GM21717 (cell line): ENCODE results near the gene WWC1.

Source experiments
- ATAC-seq: cut with Tn5 transposase; IDR thresholded peaks from one replicate; pipeline ENCODE4 v1.9.1; 2021; ENCODE audit warnings: mild to moderate bottlenecking, moderate library complexity; ENCODE audit not compliant: unreplicated experiment

The WWC1 gene

DNA sequence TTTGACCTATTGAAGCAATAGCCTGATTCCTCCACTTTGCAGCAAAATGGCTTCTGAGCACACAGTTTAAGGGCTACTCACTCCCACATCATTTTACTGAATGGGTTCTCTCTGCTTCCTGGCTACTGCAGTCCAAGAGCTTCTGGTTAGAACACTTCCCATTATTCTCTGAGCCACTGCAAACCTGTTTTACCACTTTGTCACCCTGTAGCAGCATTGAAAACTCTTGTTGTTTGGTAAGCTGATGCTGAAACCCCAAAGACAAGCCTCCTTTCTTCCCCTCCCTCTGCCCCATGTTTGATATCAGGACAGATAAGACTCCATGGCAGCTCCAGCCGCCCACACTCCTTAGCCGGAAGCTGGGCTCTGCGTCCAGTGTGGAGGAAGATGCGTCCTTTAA is 110.4 kb downstream of the WWC1 start:
- ATAC-seq = no peak

DNA sequence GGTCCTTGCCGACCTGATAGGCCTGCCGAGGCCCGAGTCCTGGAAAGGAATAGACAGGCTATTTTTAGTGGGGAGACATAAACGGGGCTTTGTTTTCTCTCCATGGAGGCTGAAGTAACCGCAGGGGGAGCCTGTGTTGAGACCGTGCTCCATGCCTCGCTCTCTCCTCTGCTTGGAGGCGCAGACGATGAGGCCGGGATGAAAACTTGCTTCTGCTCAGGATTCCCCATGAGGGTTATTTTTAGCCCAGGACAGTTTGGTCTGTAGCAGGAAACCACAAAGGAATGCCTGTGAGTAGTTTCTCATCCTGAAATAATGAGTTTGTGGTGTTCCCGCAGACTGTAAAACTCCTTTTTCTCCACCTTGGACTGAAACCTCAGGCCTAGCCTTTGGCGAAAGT is 112.9 kb downstream of the WWC1 start:
- ATAC-seq = no peak

DNA sequence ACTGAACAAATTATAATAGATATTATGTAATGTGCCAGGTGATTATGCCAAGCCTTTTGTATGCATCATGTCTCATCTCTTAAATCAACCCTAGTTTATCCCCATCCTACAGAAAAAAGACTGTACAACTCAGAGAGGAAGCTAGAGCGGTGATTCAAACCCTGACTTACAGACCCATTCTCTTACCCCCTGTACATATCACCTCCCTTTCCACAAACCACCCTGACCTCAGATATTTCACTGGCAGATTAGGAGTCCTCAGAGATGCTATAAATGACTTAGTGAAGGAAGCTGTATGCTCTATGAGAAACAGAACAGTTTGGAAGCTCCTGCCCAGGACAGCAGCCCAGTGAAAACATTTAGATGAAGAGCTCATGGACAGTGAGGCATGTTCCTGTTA is 115.8 kb downstream of the WWC1 start:
- ATAC-seq = no peak

DNA sequence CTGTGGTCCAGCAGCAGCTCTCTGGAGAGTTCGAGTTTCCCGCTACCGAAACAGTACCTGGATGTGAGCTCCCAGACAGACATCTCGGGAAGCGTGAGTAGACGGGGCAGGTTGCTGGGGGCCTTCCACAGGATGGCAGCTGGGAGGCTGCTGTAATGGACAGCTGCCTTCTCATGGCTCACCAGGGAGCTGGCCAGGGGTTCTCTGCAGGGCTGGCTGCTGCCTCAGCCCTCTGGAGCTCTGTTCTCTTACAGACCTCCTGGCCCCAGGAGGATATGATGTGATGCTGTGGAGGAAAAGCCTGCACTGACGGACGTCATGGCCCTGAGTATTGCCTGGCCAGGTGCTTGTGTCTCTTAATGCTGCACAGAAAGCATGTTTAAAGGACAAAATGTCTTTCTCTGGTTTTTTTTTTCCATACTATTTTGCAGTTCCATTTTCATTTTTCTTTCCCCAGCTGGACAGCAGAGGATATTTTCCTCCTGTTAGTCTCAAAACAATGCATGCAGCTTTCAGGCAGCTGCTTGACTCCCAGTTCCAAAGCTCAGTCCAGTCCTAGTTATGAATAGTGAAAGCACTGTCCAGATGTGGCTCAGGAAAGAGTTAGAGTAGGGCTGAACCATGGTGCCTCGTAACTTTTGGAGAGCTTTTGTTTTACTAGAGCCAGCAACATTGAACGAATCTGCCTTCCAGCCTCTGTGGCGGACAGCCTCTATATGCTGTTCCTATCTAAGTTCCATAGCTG is 117.3 kb downstream of the WWC1 start:
- ATAC-seq = no peak

DNA sequence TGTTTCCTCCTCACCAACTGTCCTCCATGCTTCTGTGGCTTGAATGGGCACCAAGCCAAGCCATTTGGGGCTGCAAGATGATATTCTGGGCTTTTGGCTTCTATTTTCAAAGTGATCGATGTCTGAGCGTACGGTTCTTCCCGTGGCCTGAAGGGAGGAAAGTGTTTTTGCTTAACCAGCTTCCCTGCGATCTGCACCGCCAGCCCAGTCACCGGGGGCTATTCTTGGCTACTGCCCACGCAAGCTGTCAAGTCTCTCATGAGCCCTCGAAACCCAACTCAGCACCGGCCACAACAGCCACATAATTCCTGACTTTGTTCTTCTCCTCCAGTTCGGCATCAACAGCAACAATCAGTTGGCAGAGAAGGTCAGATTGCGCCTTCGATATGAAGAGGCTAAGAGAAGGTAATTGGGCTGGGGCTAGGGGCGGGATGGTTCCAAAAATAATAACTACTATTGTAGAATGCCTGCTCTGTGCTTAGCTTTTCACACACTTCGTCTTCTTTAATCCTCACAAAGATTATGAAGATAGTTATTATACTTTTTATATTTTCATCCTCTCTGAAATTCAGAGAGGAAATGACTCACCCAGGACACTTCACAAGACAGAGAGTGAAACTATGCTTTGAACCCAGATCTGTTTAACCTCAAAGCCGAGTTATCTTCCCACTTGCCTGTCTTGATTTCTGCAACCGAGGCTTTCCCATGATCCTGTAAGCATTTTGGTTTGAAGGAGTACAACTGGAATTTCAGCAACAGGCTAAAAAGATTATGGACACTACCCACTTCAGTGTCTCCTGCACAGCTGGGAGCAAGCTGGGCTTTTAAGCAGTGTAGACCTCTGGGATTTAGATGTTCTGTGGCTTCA is 118.4 kb downstream of the WWC1 start:
- peak; percentile 59 for ATAC-seq

DNA sequence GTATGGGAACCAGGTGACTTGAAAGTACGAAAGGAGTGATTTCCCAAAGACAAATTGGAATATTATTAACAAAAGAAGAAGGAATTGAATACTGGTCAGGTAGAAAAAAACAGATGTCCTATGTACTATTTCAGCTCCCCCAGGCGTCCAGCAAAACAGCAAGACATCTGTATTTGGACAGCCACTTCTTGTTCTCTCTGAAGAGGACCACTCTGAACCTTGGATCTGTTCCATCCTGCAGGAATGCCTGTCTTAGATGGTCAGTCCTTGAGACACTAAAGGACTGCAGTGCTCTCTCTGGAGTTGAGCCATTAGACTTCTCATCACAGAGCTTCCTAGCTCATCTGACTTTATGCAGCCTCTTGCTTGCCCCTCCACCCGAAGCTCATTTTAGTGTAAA is 120.4 kb downstream of the WWC1 start:
- no peak for ATAC-seq

DNA sequence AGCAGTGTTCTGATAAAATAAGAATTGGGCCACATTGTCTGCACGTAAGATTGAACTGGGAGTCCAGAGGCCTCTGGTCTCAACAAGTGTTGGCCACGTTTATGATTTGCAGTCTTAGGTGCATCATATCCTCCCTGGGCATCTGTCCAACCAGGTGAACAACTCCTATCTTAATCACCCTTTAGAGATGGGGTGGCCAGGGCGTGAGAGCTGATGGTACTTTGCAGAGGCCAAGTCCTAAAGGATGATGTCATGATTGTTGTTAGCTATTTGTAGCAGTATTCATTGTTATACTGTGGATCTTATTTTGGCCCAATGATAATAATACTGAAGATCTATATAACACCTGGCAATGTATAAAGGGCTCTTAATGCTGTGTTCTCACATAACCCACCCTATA is 121.6 kb downstream of the WWC1 start:
- ATAC-seq = no peak

DNA sequence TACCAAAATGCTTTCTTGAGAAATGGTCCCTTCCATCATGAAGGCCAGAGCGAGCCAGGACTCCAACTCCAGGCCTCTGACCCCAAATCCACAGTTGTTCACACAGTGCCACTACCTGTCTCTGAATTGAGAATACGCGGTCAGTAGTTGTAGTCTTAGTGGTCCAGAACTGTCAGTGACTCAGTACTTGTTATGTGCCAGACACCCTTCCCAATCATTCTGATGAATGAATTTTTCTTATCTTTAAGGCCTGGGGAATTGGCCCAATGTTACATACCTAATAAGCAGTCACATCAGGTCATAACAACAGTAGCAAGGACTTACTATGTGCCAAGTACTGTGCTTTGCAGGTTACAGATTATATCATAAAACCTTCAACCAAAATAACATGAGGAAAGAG is 122.2 kb downstream of the WWC1 start:
- no peak for ATAC-seq

DNA sequence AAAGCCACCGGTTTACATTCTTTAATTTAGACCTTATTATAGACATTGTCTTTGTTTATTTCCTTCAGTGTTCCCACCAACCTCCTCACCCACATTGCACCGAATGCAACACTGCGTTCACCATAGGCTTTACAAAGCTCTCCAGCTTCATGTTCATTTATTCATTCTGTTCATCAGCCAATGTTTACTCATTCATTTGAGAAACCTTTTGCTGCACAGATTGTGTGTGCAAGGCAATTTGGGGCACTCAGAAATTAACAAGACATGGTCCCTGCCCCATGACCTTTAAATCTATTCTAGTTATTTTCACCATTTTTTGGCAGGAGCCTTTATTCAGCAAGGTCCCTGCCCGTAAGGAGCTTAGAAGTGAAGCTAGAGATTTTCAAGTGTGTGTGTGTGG is 124.0 kb downstream of the WWC1 start:
- no peak for ATAC-seq

DNA sequence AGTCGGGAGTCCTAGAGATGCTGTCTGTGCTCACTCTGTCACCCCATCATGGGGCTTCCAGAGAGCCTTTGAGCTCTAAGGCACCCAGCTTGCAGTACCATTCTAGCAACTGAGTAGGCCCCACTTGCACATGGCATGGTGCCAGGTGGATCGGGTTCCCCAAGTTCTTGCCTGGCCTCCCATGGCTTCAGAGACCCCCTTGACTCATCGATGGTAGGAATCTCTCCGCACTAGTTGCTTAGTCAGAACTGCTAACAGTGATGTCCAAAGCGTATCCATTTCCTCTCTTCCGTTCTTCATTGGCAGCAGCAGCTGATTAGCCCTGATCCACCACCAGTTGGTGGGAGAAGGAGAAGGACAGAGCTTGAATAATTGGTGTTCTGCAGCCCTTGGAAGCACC is 124.5 kb downstream of the WWC1 start:
- ATAC-seq = no peak

DNA sequence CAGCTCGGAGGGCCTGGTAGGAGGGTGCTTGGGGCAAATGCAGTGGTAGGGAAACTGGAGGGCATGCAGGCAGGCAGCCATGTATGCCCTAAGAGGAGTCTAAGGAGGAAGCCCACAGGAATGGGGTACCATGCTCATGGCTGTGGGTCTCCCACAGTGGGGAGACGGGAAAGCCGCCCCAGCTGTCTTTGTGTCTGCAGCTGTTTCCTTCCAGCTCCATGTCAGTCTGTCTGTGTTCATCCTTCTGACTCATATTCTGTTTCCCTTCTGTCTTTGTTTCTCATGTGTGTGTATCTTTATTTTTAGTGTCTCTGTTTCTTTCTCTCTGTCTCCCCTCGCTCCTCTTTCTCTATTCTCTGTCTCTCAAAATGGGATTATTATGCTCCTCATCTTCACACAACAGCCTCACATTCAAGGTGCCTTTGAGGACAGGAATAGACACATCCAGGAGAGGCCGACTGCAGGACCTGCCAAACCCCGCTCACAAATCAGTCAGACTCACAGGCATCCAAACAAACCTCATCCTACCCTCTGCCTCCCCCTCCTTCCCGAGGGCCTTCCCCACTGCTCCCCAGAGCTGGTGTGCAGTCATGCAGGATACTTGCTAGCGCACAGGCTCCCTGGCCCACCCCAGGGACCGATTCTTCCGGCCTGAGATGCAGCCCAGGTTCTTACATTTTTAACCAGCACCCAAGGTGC is 126.4 kb downstream of the WWC1 start:
- no peak for ATAC-seq

DNA sequence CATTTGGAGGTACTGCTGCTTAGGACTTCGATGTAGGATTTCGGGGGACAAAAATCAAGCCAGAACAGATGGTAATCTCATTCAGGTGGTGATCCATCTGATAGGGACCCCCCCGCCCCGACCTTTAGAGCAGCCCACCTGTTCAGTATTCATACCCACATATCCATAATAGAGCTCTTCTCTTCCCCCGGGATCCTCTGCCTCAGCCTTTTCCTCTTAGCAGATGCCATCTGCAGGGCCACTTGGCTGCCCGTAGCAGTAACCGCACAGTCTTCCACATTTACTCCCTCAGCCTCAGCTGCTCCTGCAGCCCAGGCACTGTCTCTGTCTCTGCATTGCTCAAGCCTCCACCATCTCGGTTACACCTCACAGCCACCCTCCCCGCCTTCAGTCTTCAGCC is 129.0 kb downstream of the WWC1 start:
- no peak for ATAC-seq

DNA sequence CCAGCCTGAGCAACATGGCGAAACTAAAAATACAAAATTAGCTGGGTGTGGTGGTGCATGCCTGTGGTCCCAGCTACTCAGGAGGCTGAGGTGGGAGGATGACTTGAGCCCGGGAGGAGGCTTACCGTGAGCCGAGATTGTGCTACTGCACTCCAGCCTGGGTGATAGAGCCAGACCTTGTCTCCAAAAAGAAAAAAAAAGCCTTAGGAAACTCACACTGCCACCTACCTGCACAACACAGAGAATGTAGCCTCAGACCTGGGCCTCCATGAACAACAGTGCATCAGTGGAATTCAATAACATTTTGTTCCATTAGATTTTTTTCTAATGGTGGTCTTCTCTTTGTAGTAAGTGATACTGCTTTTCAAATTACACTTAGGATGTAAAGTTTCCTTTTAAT is 131.0 kb downstream of the WWC1 start:
- no peak for ATAC-seq

DNA sequence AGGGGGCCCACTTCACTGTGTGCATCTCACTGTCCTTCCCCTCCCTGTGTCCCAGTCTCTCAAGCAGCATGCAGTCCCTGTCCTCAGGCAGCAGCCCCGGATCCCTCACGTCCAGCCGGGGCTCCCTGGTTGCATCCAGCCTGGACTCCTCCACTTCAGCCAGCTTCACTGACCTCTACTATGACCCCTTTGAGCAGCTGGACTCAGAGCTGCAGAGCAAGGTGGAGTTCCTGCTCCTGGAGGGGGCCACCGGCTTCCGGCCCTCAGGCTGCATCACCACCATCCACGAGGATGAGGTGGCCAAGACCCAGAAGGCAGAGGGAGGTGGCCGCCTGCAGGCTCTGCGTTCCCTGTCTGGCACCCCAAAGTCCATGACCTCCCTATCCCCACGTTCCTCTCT is 132.0 kb downstream of the WWC1 start:
- no peak for ATAC-seq

DNA sequence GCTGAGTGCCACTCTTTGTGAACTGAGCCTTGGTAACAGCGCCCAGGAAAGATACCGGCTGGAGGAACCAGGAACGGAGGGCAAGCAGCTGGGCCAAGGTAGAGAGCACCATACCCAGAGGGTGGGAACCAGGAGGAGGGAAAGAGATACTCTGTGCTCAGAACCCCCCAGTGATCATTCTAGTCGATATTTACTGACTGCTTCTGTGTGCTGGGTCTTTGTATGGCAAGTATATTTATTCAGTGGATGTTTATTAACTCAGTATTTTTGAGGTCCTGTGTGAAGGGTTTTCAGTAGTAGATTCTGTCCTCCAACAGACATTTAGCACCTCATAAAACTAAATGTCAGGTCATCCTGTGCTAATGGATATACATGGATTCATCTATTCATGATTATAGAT is 132.5 kb downstream of the WWC1 start:
- no peak for ATAC-seq

DNA sequence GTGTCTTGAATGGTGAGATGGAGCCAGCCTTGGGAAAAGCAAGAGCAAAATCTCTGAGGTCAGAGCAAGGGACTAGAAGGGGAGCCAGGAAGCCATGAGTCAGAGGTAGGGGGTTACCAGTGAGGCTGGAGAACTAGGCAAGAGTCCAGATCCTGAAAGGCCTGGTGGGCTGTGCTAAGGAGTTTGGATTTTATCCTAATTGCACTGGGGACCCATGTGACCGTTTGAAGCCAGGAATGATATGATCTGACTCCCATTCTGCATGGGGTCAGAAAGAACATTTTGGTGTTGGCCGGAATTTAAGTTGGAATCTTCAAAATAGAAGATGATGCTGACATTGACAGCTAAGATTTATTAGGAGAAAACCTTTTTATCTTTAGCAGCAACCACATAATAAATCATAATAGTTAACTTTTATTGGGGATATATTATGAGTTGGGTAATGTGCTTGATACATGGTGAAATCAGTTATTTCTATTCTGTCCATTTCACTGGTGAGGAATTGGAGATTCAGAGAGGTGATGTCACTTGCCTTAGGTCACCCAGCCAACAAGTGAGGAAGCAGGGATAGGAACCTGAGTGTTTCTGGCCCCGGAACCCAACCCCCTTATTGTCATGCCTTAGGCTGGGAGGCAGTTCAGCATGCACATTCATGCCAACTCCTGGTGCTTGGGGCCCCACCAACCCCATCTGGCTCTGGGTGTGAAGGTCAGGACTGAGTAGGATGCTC is 133.3 kb downstream of the WWC1 start:
- no peak for ATAC-seq

DNA sequence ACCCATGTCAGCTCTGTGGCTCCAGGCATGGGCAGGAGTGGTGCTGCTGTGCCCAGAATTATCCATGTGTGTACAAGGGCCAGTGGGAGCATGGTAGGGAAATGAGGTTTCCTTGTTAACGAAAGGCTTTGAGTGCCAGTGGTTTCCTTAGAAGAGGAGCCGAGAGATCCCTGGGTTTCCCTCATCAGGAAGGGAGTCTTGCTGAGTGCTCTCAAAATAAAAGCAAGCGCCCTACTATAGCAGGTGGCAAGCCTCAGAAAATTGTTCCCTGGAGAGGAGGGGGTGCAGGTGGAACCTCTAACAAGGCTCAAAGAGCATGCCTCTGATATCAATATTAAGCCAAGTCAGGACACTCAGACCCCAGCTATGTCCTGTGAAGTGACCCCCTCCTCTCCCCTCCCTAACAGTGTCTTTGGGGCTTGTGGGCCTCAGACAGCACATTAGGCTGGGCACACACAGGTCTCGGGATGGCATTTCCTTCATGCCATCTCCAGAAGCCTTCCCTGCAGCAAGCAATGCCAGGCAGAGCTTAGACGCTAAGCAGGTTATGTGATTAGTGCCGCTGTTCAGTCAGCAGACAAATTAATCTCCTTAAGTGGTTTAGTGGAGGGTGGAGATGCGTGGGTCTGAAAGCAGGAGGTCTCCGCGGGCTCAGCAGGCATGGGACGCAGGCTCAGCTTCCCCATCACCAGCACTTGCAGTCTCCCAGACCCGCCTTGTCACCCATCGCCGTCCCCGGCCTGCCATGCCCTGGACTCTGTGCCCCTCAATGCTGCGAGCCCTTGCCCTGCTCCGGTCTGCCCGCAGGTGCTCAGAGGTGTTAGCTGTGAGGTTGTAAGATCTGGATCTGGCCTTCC is 134.8 kb downstream of the WWC1 start:
- ATAC-seq = no peak

DNA sequence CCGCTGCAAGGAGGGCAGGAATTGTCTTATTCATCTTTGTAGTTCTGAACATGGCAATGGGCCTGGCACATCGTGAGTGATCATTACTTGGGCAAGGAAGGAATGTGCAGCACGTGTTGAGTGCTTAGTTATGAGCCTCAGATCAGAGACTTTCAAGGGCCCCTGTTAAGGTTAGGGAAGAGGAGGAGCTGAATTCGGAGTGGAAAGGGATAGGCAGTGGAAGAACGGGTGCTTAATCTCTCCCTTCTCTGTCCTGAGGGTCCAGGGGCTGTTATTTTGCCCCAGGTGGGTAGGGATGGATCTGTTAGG is 135.4 kb downstream of the WWC1 start:
- ATAC-seq = no peak

DNA sequence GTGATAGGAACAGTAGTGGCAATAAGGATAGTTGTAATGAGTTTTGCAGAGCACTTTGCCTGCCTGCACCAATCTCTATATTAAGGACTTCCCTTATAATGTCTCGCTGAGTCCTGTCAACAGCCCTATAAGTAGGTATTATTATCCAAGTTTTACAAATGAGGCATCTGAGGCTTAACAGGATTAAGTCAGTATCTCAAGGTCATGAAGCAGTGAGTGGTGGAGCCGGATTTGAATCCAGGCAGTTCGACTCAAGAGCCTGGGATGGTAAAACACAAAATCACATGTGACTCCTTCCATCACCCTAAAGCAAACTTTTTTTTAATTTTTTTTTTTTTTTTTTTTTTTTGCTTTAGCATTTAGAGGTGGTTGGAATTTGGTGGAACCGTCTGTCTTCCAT is 135.8 kb downstream of the WWC1 start:
- ATAC-seq = no peak

DNA sequence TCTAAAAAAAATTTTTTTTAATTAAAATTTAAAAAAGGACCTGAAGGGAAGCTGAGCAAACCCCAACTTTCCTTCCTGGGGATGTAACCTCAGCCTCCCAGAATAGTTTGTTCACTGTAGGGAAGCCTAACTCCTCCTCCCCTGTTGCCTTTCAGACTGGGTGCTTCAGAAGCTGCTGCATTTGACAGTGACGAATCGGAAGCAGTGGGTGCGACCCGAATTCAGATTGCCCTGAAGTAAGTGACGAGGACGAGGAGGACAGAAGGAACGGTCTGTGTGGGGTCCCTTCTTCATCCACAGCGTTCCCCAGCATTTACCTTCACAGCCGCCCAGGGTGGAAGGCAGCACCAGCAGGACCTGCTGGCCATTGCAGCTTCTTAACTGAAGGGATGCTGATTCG is 137.1 kb downstream of the WWC1 start:
- ATAC-seq = no peak
